GM18498 (cell line): ENCODE results near the gene TRPM3.
"Not testable (repeated sequence)": the region's sequence is repeated elsewhere in the genome, so short reads cannot be mapped to it uniquely, and the experiment has no call there.

Source experiments
- ATAC-seq: cut with Tn5 transposase; IDR thresholded peaks from one replicate; pipeline ENCODE4 v1.9.1; 2021; ENCODE audit warnings: mild to moderate bottlenecking, moderate library complexity; ENCODE audit not compliant: unreplicated experiment

TRPM3 gene

GRCh38 chr9:70677055-70677735, 444.2 kb downstream of the TRPM3 start:
- no peak for ATAC-seq

GRCh38 chr9:70675868-70676370, 445.5 kb downstream of the TRPM3 start:
- no peak for ATAC-seq

- no peak for ATAC-seq
These were observed 447.6 kb downstream of the TRPM3 start for GRCh38 chr9:70673844-70674243.

GRCh38 chr9:70672161-70672649, 449.2 kb downstream of the TRPM3 start:
- no peak for ATAC-seq

- no peak for ATAC-seq
These were observed 452.7 kb downstream of the TRPM3 start for GRCh38 chr9:70668751-70669150.

DNA sequence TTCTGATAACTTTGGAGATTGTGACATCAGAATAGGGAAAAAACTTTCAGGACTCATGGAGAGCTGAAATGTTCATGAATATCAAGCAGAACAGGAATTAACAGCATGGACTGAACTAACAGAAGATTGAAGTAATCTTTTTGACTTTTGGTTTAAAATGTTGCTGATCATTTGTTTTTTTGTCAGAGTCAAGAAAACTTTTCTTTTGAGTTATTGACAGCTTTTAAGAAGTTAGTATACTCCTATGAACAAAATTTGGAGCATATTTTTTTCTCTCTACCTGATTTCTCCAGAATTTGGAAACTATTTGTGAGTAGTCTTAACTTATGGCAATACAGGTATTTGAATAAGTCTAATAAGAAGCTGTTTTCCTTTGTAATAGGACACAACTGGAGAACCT, 462.7 kb downstream of the TRPM3 start:
- ATAC-seq = no peak

GRCh38 chr9:70656281-70656680, 465.1 kb downstream of the TRPM3 start:
- ATAC-seq = no peak

- ATAC-seq = no peak
These were observed 467.3 kb downstream of the TRPM3 start for GRCh38 chr9:70654144-70654543.

GRCh38 chr9:70644627-70645026, 476.8 kb downstream of the TRPM3 start:
- ATAC-seq = not testable (repeated sequence)

- no peak for ATAC-seq
These were observed 479.1 kb downstream of the TRPM3 start for GRCh38 chr9:70642341-70642740.

GRCh38 chr9:70641631-70642030, 479.8 kb downstream of the TRPM3 start:
- ATAC-seq = no peak

DNA sequence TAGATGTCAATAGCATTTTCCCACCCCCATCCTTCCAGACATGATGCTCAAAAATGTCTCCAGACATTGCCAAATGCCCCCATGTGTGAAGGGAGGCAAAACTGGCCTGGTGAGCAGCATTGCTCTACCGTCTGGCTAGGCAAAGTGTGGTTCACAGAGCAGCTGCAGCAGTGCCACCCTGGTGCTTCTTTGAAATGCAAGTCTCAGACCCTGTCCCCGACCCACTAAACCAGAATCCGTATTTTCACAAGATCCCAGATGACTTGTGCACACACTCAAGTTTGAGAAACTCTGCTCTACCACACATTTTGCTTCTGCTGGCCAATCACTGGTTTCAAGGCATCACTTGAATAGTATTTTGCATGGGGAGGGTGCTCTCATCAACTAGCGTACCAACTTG, 480.4 kb downstream of the TRPM3 start:
- ATAC-seq = no peak

- ATAC-seq = no peak
These were observed 481.3 kb downstream of the TRPM3 start for GRCh38 chr9:70639853-70640814.

DNA sequence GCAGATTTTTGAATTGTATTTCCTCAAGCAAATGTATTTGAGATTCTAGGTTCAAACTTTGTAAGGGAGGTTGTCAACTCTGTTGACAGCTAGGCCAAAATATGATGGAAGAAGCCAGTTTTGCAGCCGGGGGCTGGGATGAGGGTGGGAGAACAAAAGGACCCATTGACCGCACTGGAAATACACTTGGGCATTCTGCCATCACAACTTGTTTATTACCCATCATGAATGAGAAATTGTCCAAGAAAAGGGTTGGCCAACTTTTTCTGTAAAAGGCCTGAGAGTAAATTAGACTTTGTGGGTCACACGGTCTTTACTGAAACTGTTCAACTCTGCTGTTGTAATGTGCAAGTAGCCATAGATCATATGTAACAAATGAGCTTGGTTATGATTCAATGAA, 485.6 kb downstream of the TRPM3 start:
- ATAC-seq = no peak

DNA sequence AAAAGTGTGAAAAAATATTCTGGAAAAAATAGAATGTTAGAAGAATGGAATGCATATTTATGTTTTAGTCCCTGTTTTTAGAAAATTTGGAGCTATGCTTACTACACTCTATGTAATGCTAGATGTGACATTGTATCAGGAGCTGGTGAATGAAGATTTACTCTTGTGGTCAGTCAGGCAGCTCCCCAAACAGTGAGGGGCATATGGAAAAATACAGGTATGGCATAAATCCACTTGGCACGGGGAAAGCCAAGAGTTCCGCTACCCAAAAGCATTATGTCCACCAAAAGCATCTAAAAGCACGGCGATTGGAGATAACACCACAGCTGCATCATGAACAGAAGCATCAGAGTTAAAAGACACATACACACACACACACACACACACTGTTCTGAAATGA, 486.7 kb downstream of the TRPM3 start:
- ATAC-seq = no peak

DNA sequence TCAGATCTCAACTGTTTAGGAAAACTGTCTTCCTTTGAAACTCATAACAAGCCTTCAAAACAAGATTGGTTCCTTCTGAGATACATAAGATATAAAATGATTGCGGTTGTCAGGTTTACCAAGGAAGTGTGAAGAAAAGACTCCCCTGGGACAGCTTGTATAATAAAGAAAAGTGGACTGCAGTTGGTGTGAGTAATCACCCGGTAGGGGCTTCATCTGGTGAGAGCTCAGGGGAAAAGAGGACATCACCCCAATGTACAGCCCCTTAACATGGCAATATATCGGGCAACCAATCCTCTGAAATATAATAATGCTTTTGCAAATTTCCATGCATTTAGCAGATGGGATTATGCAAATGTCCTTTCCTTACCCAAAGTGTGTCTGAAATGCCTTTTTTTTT, 490.4 kb downstream of the TRPM3 start:
- ATAC-seq = no peak

DNA sequence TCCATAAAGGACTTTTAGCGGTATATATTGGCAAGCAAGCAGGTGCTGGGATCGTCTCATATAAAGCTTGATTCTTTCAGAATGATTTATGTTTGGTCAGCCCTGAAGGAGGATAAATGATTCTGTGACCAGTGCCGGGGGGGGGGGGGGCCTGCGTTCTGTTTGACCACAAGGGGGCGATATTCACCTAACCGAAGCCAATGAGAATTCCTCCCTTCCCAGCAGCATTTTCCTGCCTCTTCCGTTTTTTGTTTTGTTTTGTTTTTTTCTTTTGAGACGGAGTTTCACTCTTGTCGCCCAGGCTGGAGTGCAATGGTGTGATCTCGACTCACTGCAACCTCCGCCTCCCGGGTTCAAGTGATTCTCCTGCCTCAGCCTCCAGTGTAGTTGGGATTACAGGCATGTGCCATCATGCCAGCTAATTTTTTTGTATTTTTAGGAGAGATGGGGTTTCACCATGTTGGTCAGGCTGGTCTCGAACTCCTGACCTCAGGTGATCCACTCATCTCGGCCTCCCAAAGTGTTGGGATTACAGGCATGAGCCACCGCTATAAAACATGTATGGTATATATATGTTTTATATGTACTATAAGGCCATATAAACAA, 492.2 kb downstream of the TRPM3 start:
- not testable (repeated sequence) for ATAC-seq

DNA sequence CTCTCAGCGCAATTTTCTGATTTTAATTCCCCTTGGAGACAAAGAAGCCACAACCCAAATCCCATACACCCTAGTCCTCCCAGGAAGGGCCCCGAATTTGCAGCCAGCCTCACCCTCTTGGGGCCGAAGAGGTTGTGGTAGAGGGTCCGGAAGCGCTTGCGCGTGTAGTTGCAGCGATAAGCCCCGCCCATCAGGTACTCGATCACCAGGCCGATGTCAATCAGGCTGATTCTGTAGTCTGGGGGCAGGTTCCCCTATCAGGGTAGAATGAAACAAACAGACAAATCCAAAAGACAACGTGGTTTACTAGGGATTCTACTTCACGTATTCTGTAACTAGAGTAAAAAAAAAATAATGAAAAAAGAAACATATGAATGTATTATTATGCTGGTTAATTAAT, 496.3 kb downstream of the TRPM3 start:
- ATAC-seq = no peak

DNA sequence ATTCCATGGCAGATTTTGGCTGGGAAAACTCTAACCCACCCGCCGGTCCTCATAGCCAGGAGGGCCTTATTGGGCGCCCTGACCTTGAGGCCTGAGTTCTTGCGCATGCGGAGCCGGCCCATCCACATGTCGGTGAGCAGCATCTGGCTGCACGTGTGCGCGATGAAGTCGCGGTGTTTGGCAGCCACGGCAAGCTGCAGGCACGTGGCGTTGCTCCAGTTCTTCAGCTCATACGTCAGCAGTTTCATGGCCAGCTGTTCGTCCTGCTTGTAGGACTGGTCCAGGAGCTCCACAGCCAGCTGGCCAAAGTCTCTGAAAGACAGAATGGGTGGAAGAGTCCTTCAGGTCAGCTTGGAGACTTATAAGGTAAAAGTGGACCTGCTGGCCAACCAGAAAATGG, 502.6 kb downstream of the TRPM3 start:
- ATAC-seq = no peak

DNA sequence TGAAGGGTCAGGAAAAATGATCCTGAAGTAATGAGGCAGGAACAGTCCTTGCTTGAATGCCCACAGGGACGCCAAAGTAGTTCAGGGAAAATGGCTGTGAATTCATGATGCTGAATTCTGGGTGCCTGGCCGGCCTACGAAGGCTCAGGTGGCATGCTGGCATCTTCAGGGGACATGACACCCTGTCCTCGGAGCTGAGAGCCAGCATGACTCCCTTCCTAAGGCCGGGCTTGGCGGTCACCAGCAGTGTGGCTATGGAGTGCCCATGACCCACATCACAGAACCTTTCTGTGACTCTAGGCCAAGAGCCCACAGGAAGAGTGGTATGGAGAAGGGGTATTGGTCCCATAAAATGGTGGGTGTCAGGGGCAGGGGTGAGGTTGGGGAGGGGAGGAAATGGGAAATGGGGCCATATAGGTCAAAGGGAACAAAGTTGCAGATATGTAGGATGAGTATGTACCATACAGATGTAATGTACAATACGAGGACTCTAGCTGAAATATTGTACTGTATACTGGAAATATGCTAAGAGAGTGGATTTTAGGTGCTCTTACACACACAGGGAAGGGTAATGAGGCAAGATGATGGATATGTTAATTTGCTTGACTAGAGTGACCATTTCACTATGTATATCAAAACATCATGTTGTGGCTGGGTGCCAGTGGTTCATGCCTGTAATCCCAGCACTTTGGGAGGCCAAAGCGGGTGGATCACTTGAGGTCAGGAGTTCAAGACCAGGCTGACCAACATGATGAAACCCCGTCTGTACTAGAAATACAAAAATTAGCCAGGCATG, 504.2 kb downstream of the TRPM3 start:
- ATAC-seq = no peak
